ENCODE data around the gene NUBPL. TPM values are rescaled to one million over a fixed set of nuclear protein-coding genes. Genes with fewer than 3 reads are reported as not detected.
"Not testable (repeated sequence)": the region's sequence is repeated elsewhere in the genome, so short reads cannot be mapped to it uniquely, and the experiment has no call there.

Gene NUBPL
- total RNA-seq, 2 donors from 2014 or later: 18.5 to 19.5 TPM

DNA sequence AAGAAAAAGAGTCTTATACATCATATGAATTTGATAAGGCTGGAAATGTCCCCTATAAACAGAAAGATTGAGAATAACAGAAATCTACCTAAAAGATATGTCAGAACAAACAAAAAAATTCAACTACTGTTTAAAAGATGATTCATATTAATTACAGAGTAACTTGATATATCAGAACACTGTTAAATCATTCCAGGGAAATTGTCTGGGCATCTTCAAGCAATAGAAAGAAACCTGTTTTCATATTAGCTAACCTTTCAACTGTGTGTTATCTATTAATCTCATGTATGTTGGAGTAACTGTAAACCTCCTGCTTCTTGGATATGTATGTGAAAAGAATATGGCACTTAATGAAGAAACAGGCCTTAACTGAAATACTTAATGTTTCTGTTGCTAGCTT is 96.7 kb downstream of the NUBPL start:
- ATAC-seq (no peak), DNase-seq (no peak)
- intact Hi-C loops (cut with DNase I): no loop called here

DNA sequence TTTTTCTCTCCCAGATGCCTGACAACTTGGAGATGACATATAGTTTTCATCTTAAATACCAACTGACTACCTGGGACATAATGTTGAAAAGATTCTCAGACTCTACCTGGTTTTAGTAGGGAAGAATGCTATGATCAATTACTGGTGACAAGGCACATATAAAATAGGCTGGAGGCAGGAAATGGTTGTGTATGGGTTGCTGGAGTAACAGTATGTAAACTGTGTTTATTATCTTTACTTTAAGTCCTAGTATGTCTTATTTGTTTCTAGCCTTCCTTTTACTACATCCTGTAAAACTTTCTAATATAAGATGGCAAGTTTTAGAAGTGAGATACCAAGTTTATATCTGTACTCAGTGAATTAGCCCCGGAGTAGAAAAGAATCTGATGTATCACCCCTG is 98.1 kb downstream of the NUBPL start:
- DNase-seq: no peak
- intact Hi-C loops (cut with DNase I): no loop called here
- no peak for ATAC-seq

DNA sequence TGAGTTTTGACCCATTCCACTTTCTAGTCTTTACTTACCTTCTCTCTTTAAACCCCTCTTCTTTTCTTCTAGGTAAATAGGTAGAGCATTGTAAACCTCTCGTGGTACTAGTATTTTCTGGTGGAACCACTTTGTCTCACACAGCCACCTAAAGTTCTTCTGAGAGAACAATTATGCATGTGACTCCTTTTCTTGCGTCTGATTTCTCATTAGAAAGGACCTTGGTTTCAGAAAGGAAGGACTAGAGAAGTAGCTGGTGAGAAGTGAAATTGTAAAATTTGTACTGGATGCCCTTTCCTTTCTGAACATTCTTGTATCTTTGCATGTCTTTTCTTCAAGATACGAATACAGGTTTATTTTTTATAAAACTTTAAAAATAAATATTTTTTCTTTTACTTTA is 99.0 kb downstream of the NUBPL start:
- ATAC-seq (no peak), DNase-seq (no peak)
- intact Hi-C loops (cut with DNase I): no loop called here

DNA sequence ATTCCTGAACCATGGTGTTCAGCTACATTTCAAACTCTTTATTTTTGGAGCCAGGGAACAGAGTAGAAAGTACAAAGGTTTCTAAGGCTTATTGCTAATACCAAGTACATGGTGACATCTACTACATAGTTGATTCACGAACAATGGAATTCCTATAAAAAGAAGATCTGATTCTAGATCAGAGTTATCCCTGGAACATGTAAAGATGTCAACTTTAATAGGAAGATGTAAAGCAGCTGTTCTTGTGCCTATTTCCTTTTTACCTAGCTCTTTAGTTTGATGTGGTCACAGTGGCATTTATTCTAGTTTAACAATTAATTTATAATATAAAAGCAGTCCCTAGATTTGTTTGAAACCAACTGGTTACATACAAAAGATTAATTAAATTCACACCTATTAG is 99.5 kb downstream of the NUBPL start:
- ATAC-seq (no peak), DNase-seq (no peak)
- intact Hi-C loops (cut with DNase I): no loop called here

DNA sequence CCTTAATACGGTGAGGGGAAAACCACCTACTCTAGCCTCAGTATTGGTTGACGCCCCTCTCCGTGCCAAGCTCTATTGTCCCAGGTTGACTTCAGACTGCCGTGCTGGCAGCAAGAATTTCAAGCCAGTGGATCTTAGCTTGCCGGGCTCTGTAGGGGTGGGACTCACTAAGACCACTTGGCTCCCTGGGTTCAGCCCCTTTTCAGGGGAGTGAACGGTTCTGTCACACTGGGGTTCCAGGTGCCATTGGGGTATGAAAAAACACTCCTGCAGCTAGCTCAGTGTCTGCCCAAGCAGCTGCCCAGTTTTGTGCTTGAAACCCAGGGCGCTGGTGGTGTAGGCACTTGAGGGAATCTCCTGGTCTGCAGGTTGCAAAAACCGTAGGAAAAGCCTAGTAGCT is 107.1 kb downstream of the NUBPL start:
- intact Hi-C loops (cut with DNase I): no loop called here
- no peak for ATAC-seq
- no peak for DNase-seq

DNA sequence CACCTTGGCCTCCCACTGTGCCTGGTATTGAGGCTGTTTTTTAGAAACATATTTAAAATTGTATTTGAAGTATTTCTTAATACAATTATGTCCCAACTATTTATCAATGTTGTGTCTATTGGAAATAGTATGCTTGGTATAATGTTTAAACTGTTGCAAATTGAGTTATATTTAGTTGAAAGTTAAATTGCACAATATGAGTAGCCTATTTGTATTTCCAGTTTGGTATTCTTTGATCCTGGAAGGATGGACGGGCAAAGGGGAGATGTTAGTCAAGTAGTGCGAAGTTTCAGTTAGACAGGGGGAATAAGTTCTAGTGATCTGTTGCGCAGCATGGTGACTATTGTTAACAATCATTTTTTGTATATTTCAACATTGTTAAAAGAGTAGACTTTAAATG is 111.5 kb downstream of the NUBPL start:
- intact Hi-C loops (cut with DNase I): no loop called here
- no peak for DNase-seq
- no peak for ATAC-seq

DNA sequence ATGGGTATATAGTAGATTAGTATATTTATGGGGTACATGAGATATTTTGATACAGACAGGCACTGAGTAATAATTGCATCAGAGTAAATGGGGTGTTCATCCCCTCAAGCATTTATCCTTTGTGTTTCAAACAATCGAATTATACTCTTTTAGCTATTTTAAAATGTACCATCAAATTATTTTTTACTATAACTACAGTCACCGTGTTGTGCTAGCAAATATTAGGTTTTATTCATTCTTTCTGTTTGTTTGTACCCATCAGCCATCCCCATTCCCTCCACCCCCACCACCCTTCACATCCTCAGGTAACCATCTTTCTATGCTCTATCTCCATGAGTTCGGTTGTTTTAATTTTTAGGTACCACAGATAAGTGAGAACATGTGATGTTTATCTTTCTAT is 115.8 kb downstream of the NUBPL start:
- ATAC-seq: no peak
- intact Hi-C loops (cut with DNase I): no loop called here
- DNase-seq: no peak

DNA sequence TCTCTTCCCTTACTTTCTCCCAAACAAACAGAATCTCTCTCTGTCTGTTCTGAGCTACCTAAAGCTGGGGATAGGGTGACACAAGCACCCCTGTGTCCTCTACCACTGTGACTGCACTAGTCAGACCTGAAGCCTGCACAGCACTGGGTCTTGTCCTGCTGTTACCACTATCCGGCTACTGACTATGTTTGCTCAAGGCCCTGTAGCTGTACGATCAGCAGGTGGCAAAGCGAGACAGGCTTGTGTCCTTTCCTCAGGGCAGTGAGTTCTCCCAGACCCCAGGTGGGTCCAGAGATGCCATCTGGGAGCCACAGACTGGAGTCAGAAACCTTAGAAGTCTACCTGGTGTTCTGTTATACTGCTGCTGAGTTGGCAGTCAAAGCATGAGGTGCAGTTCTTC is 116.4 kb downstream of the NUBPL start:
- ATAC-seq (no peak), DNase-seq (no peak)
- intact Hi-C loops (cut with DNase I): no loop called here

DNA sequence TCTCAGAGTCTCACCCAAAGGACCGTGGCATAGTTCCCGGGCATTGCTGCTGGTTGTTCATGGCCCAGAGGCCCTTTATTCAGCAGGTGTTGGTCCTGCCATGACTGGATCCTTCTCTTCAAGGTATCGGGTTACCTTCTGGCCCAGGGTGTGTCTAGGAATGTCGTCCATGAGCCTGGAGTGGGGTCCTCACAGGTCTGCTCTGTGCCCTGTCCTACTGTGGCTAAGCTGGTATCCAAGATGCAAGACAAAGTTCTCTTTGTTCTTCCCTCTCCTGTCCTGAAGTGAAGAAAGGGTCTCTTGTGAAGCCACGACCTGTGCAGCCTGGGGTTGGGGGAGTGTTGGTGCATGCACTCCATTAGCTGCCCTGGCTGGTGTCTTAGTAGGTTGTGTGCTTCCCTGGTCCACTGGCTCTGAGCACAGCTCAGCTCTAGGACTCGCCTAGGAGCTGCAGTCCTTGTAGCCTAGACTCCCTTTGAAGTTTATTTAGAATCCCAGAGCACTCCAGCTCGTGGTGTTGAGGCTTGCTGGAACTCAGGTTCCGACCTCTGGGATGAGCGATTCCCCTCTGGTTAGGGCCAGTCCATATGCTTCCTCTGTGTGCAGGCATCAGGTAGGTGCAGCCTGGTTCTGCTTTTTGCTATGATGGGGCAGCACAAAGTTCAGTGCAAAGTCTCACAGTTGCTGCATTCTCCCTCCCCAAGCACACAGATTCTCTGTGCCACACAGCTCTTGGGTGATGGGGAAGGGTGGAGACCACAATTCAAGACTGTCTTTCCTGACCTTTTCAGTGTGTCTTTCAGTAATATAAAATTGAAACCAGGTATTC is 117.4 kb downstream of the NUBPL start:
- ATAC-seq (no peak), DNase-seq (no peak)
- intact Hi-C loops (cut with DNase I): no loop called here

DNA sequence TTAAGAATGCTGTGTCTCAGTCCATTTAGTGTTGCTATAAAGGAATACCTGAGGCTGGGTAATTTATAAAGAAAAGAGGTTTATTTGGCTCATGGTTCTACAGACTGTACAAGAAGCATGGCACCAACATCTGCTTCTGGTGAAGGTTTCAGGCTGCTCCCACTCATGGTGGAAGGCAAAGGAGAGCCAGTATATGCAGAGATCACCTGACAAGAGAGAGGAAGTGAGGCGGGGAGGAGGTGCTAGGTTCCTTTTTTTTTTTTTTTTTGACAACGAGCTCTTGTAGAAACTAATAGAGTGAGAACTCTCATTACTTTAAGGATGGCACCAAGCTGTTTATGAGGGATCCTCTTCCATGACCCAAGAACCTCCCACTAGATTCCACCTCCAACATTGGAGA is 121.6 kb downstream of the NUBPL start:
- ATAC-seq (no peak), DNase-seq (no peak)
- intact Hi-C loops (cut with DNase I): no loop called here

DNA sequence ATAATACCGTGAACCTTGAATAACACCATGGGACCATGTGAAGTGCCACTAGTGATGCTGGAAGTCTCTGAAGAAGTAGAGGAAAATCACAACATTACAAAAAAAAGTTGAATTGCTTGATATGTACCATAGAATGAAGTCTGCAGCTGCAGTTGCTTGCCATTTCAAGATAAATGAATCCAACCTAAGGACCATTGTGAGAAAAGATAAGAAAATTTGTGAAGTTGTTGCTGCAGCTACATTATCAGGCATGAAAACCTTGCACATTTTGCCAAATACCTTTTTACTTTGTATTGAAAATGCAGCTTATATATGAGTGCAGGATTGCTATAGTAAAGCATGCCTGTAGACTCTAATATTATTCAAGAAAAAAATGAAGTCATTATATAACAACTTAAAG is 126.5 kb downstream of the NUBPL start:
- DNase-seq (no peak), ATAC-seq (no peak)
- intact Hi-C loops (cut with DNase I): no loop called here

DNA sequence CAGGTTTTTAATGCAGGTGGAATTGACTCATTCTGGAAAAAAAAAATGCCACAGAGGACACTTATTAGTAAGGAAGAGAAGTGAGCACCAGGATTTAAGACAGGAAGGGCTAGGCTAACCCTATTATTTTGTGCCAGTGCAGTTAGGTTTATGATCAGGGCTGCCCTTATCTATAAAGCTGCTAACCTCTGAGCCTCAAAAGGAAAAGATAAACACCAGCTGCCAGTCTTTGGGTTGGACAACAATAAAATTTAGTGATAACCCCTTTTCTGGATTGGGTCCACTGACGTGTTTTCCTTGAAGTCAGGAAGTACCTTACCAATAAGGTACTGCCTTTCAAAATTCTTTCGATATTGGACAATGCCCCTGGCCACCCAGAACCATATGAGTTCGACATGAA is 128.9 kb downstream of the NUBPL start:
- ATAC-seq (no peak), DNase-seq (no peak)
- intact Hi-C loops (cut with DNase I): no loop called here

DNA sequence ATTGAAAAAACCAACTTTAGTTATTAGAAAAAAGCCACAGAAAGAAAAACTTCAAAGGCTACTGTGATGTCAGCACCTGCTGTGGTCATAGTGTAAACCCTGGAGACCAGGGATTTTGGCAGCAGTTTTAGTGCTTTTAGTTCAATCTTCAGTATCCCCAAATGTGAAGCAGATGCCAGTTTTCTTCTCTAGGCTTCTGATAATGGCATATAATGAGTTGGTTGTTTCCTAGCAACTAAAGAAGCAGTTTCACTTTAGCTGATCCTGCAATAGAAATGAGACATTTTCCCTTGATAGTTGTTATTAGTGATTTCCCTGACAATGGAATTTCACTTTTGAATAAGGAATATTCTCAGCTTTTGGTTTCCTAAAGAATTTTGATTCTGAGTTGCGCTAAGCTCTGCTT is 131.2 kb downstream of the NUBPL start:
- intact Hi-C loops (cut with DNase I): no loop called here
- peak in 1 of 2 donors; percentile 47 for ATAC-seq

DNA sequence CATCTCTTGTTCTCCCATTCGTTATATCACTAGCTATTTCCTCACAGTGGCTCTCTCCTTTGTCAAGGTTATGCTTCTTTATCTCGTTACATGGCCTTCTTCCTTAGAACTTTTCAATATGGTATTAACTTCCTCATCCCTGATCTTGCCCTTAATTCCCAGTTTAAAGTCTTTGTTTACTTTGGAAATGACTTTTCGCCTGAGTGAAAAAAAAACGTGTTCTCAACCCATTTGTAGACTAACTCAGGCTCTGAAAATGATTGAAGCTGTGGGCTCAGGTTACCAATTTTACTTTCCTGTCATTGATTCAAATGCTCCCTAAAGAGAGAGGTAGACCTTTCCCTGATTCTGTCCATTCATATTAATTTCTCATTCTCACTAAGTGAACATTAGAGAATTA is 135.2 kb downstream of the NUBPL start:
- ATAC-seq: no peak
- no peak for DNase-seq
- intact Hi-C loops (cut with DNase I): no loop called here

More for the DNA sequence above, 131.2 kb downstream of the NUBPL start:
- no peak for DNase-seq

DNA sequence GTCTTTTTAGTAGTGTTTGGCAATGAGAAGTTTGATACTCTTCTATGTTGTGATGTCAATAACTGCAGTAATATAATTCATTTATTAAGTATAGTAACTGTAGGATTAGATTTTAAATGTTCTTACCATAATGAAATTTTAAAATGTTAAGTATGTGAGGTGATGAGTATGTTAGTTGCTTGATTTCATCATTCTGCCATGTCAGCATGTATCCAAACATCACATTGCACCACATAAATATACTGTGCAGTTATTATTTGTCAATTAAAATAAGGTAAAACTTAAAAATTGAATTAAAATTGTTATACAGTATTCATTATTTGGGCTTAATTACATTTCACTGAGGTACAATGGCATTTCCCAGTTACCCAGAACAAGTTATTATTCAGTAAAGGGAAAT is 138.6 kb downstream of the NUBPL start:
- no peak for ATAC-seq
- intact Hi-C loops (cut with DNase I): no loop called here

DNA sequence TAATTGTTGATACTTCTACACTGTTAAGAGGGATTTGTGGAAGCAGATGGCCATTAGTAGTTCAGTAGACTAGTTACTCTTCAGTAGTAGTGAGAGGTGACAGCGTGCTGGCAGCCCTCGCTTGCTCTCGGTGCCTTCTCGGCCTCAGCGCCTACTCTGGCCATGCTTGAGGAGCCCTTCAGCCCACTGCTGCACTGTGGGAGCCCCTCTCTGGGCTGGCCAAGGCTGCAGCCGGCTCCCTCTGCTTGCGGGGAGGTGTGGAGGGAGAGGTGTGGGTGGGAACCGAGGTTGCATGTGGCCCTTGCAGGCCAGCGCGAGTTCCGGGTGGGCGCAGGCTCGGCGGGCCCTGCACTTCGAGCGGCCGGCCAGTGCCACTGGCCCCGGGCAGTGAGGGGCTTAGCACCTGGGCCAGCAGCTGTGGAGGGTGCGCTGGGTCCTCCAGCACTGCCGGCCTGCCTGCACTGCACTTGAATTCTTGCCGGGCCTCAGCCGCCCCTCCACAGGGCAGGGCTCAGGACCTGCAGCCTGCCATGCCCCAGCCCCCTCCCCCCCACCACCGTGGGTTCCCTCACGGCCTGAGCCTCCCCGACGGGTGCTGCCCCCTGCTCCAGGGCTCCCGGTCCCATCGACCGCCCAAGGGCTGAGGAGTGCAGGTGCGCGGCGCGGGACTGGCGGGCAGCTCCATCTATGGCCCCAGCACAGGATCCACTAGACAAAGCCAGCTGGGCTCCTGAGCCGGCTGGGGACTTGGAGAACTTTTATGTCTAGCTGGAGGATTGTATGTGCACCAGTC is 139.3 kb downstream of the NUBPL start:
- ATAC-seq (no peak), DNase-seq (no peak)
- intact Hi-C loops (cut with DNase I): no loop called here

More for the DNA sequence above, 138.6 kb downstream of the NUBPL start:
- no peak for DNase-seq

DNA sequence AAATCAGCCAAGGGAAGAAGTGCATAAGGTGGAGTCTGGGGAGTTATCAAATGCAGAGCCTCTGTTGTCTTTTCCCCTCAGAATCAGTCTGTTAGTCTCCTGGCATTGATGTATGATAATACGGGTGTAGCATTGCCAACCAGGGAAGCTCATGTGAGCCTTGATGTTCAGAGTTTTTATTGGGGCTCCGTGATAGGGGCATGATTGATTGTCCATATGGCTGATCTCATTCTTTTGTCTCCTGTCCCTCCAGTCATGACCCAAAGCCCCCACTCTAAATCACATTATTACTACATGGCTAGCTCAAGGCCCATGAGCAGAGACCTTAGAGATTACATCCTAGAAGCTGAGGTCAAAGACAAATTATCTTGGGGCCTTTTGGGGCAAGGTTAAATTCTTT is 140.9 kb downstream of the NUBPL start:
- ATAC-seq: no peak

DNA sequence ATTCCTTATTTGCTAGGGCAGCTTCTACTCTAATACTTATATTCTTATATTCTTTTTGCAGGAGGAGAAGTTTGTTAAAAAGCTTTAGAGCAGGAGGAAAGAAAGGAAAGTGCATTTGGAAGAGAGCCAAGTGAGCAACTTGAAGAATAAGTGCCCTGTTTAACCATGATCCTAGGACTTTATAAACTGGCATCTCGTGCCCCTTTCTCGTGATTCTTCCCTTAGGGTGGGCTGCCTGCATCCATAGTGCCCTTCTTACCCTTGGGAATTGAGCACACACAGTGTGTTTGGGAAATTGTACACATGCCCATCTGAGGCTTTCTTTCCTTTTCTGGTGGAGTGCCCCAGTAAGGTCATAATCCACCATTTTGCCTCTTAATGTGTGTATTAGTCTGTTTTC is 141.9 kb downstream of the NUBPL start:
- intact Hi-C loops (cut with DNase I): no loop called here
- no peak for DNase-seq
- no peak for ATAC-seq

More for the DNA sequence above, 140.9 kb downstream of the NUBPL start:
- intact Hi-C loops (cut with DNase I): no loop called here
- no peak for DNase-seq

DNA sequence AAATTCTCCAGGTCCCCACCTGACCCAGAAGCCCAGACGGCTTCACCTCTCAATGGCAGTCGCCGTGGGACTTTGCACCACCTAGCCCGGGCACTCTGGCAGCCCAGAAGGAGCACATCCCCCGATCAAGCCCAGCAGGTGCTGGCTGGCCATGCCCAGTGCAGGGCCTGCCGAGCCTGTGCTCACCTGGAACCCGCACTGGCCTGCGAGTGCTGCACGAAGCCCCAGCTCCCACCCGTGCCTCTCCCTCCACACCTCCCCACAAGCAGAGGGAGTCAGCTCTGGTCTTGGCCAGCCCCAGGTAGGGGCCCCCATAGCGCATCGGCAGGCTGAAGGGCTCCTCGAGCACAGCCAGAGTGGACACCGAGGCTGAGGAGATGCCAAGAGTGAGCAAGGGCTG is 144.5 kb downstream of the NUBPL start:
- intact Hi-C loops (cut with DNase I): no loop called here
- DNase-seq (no peak), ATAC-seq (no peak)

DNA sequence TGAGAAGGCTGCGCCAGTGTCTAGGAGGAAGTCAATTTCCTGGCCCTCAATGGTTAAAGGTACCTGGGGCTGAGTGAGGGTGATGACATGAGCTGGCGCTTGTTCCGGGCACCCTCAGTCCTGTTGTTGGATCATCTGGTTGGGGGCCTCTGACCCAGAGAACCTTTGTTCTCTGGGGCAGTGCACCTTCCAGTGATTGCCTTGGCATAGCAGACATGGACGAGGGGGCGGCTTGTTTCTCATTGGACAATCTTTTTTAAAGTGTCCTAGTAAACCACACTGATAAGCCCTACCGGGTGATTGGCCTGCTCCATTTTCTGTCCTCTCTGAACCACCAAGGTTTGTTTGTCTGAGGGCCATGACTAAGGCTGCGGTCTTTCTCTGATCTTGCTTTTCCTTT is 147.5 kb downstream of the NUBPL start:
- ATAC-seq; DNase-seq; intact Hi-C loops (cut with DNase I): not testable (repeated sequence)

Data from left cardiac atrium (tissue), 4 donors.